K562 (cell line): Measurements from ENCODE around the gene DKC1. TPM values are rescaled to one million over a fixed set of nuclear protein-coding genes. Genes with fewer than 3 reads are reported as not detected.

Experiments used
- ATAC-seq: fragments of 200-7000 bp; cut with Tn5 transposase; 3 replicates; pipeline ENCODE4 v1.9.1; 2020; ENCODE audit warnings: moderate library complexity
- BruUV-seq: library from RNA; stranded (reverse); fragments of 400-500 nt; replicated peaks from 2 replicates; lab custom pipeline; 2021; lab: Mats Ljungman, UMichigan
- CTCF ChIA-PET: fragments of 300-600 bp; formaldehyde crosslinking; extraction: SDS; loops from one replicate; lab custom pipeline; 2021; ENCODE audit warnings: low intra/inter-chr PET ratio; lab: Yijun Ruan, JAX
- POLR2A ChIA-PET: fragments of 300-600, 350-650 bp; sonication (Branson Sonifier 250); formaldehyde crosslinking; extraction: SDS; loops from one replicate; lab custom pipeline; 2021; ENCODE audit warnings: antibody characterized with exemption, inconsistent platforms; lab: Yijun Ruan, JAX
- DNase-seq, 4 experiments: peaks; one replicate each; pipeline versions ENCODE4 v3.0.0 to v3.0.0-alpha.2; 2011 to 2018; ENCODE audit warnings: low spot score in 3 of 4, mixed read lengths in 3 of 4; ENCODE audit errors: extremely low read depth in 1 of 4
- FAIRE-seq: peaks from 2 replicates; lab custom pipeline; 2011; peaks lifted over from hg19 to GRCh38; lab: Jason Lieb, UNC
- H2AFZ ChIP-seq: 2 replicates; pipeline ENCODE4 v1.6.0; 2011; ENCODE audit warnings: low read depth, low read length, control low read depth, inconsistent platforms
- H3K27ac ChIP-seq: fragments of 200-600 bp; 3 replicates; pipeline ENCODE4 v1.8.0; 2011; ENCODE audit warnings: low read depth, mild to moderate bottlenecking, control low read depth, inconsistent platforms, low read length, moderate library complexity, mixed read lengths; ENCODE audit errors: extremely low read depth
- H3K27me3 ChIP-seq, 2 experiments: fragments of 300-600 bp in 1 of 2; 2 replicates in 1 of 2; 3 replicates in 1 of 2; pipeline versions ENCODE4 v1.6.0 to v1.8.0; 2011; ENCODE audit warnings: inconsistent platforms in 2 of 2, low read length in 2 of 2, mild to moderate bottlenecking in 1 of 2, mixed read lengths in 1 of 2, moderate library complexity in 1 of 2; ENCODE audit not compliant: control insufficient read depth in 2 of 2, insufficient read depth in 2 of 2
- H3K36me3 ChIP-seq: fragments of 300-600 bp; 3 replicates; pipeline ENCODE4 v1.8.0; 2011; ENCODE audit warnings: mild to moderate bottlenecking, low read length, inconsistent platforms; ENCODE audit not compliant: control insufficient read depth, insufficient read depth
- H3K4me1 ChIP-seq, 2 experiments: fragments of 200-600 bp in 1 of 2; replicated peaks in 1 of 2; 2 replicates in 1 of 2; 3 replicates in 1 of 2; pipeline versions ENCODE4 v1.5.1 to v1.8.0; 2011; ENCODE audit warnings: inconsistent platforms in 2 of 2, low read length in 2 of 2, mild to moderate bottlenecking in 1 of 2, mixed read lengths in 1 of 2, moderate library complexity in 1 of 2; ENCODE audit not compliant: control insufficient read depth in 2 of 2, insufficient read depth in 2 of 2
- H3K4me2 ChIP-seq: 2 replicates; pipeline ENCODE4 v1.6.1; 2011; ENCODE audit warnings: low read length, control low read depth, inconsistent platforms, mixed read lengths; ENCODE audit not compliant: insufficient read depth
- H3K4me3 ChIP-seq: fragments of 200-600 bp; sonication (generic), shearing (Covaris generic); 2 replicates; pipeline ENCODE4 v1.5.1; 2016; ENCODE audit warnings: control low read depth, inconsistent platforms
- H3K79me2 ChIP-seq: fragments of 200-600 bp; 3 replicates; pipeline ENCODE4 v1.8.0; 2011; ENCODE audit warnings: low read length, inconsistent platforms; ENCODE audit not compliant: control insufficient read depth, insufficient read depth
- H3K9ac ChIP-seq, 2 experiments: 2 replicates each; pipeline versions ENCODE4 v1.6.0 to v1.6.1; 2011; ENCODE audit warnings: low read depth in 2 of 2, low read length in 2 of 2, control low read depth in 1 of 2, inconsistent platforms in 1 of 2, mild to moderate bottlenecking in 1 of 2, mixed read lengths in 1 of 2; ENCODE audit not compliant: insufficient read depth in 1 of 2
- H3K9me1 ChIP-seq: one replicate; pipeline ENCODE4 v1.6.0; 2011; ENCODE audit warnings: inconsistent platforms, mild to moderate bottlenecking, low read length, moderate library complexity; ENCODE audit not compliant: control insufficient read depth, insufficient read depth
- H3K9me3 ChIP-seq: replicated peaks from 2 replicates; pipeline ENCODE4 v1.5.1; 2011; ENCODE audit warnings: low read depth, low read length, inconsistent platforms; ENCODE audit not compliant: control insufficient read depth, insufficient read depth
- H4K20me1 ChIP-seq: replicated peaks from 2 replicates; pipeline ENCODE4 v1.6.1; 2011; ENCODE audit warnings: low read length, inconsistent platforms, mixed read lengths; ENCODE audit not compliant: control insufficient read depth, insufficient read depth
- CTCF ChIP-seq, 3 experiments: IDR thresholded peaks in 2 of 3; conservative IDR thresholded peaks in 1 of 3; 2 replicates each; pipeline ENCODE4 v1.5.1; 2011 to 2012; ENCODE audit warnings: low read length in 3 of 3, mild to moderate bottlenecking in 3 of 3, control low read depth in 2 of 3, improper control_type of control experiment in 1 of 3, inconsistent platforms in 1 of 3, low read depth in 1 of 3, mixed read lengths in 1 of 3, moderate library complexity in 1 of 3; ENCODE audit not compliant: insufficient read depth in 2 of 3
- DPF2 ChIP-seq: fragments of 450-650 bp; IDR thresholded peaks from 2 replicates; pipeline ENCODE4 v1.6.1; 2016
- PHB2 ChIP-seq: fragments of 450-650 bp; IDR thresholded peaks from 2 replicates; pipeline ENCODE4 v1.6.1; 2017; ENCODE audit warnings: low read depth
- PRDM10 ChIP-seq: fragments of 450-650 bp; IDR thresholded peaks from 2 replicates; pipeline ENCODE4 v1.6.1; 2018; ENCODE audit not compliant: partially characterized antibody
- ZFP1 ChIP-seq: fragments of 450-650 bp; formaldehyde crosslinking; IDR thresholded peaks from 2 replicates; pipeline ENCODE4 v1.4.0; 2020; ENCODE audit warnings: mild to moderate bottlenecking, mixed read lengths
- ZMIZ1 ChIP-seq, 2 experiments: fragments of 150-350 bp in 1 of 2; IDR thresholded peaks; 2 replicates each; pipeline ENCODE4 v1.6.1; 2012 to 2016; ENCODE audit warnings: low read depth in 2 of 2, low read length in 2 of 2, mild to moderate bottlenecking in 1 of 2, moderate library complexity in 1 of 2
- ZNF511 ChIP-seq: sonication (generic); formaldehyde crosslinking; IDR thresholded peaks from 2 replicates; pipeline ENCODE4 v1.8.0; 2022; ENCODE audit warnings: mild to moderate bottlenecking, missing genetic modification reagents
- ZNF639 ChIP-seq, 2 experiments: fragments of 200-800 bp in 1 of 2; sonication (Bioruptor generic) in 1 of 2; sonication (generic) in 1 of 2; formaldehyde crosslinking in 1 of 2; IDR thresholded peaks in 1 of 2; conservative IDR thresholded peaks in 1 of 2; 2 replicates each; pipeline versions ENCODE4 v1.5.0 to v1.6.1; 2016 to 2020; ENCODE audit warnings: missing compliant biosample characterization in 1 of 2, missing genetic modification characterization in 1 of 2, missing genetic modification reagents in 1 of 2
- ZSCAN29 ChIP-seq: fragments of 450-650 bp; IDR thresholded peaks from 2 replicates; pipeline ENCODE4 v1.6.1; 2017
- WGBS: fragments of 100-300 bp; shearing (Covaris generic); methylation state at CpG from one replicate; pipeline ENCODE4 v1.1.6; 2016; ENCODE audit warnings: low coverage, mixed read lengths; ENCODE audit not compliant: insufficient coverage; ENCODE audit errors: missing lambda C conversion rate; 5-methylcytosine and 5-hydroxymethylcytosine counted together
- in situ Hi-C: fragments of 300-500 bp; cut with MboI; formaldehyde crosslinking; loops from 4 replicates; pipeline ENCODE4 v1.15.0; 2018; ENCODE audit warnings: inconsistent platforms, mixed read lengths
- intact Hi-C: fragments of 100-400 bp; cut with micrococcal nuclease; formaldehyde crosslinking; loops from 2 replicates; pipeline ENCODE4 v1.14.2; 2022
- polyA plus RNA-seq, 8 experiments: library from polyadenylated mRNA; depleted of rRNA in 4 of 8; stranded (reverse) in 5 of 8; unstranded in 3 of 8; fragments of >200 nt; fragmentation: Nextera tagmentation in 2 of 8; fragmentation: Illumina TruSeq in 1 of 8; extraction: Ambion mirVana in 2 of 8; extraction: Trizol in 1 of 8; gene quantifications; 2 replicates each; pipeline versions ENCODE4 v1.2.1 to v1.2.3, GENCODE V29; 2011 to 2014; ENCODE audit warnings: inconsistent platforms in 1 of 8, missing spikeins in 1 of 8
- total RNA-seq, 7 experiments: library from RNA; depleted of rRNA in 6 of 7; stranded (reverse); fragments of >200 nt in 6 of 7; fragmentation: Illumina TruSeq in 2 of 7; extraction: Trizol in 2 of 7; gene quantifications; 2 replicates each; pipeline versions ENCODE4 v1.2.1 to v1.2.3, GENCODE V29; 2011 to 2021; ENCODE audit warnings: low replicate concordance in 1 of 7

Gene DKC1
- total and polyA plus RNA-seq, 9 of the 15 experiments (the other 6 are each of a cell fraction or from before 2014, with no cell fraction given), result 205 to 313 (median 219) TPM

GRCh38 chrX:154749856-154750255 is 12.8 kb upstream of the DKC1 start:
- peak; percentile 55 for ATAC-seq
- peak overlapping the region; percentile 87 for H3K27ac ChIP-seq
- in situ Hi-C loops, result loop anchor here (25.0 kb wide), 1 partner anchor 163 kb away; the partner anchor contains the start of gene CTAG1A
- ChIA-PET POLR2A (interaction anchor here (0.9 to 1.2 kb wide), 2 partner anchors 9 to 13 kb away, joined by 4 to 5 read pairs; partner anchors contain the start of gene DKC1), CTCF (interaction anchor here (2.0 kb wide), 1 partner anchor 35 kb away, joined by 4 read pairs; no protein-coding TSS in a partner anchor)
- H4K20me1 ChIP-seq, result no peaks in the 10 kb centered on the region
- peak overlapping the region; percentile 94 for H3K4me2 ChIP-seq
- H3K79me2 ChIP-seq, result peaks cover 54% of the 10 kb centered on the region
- no peak overlapping the region for H2AFZ ChIP-seq
- FAIRE-seq, result peak; percentile 74
- H3K4me3 ChIP-seq, result peak overlapping the region; percentile 69
- H3K9me1 ChIP-seq, result no peaks in the 10 kb centered on the region
- H3K36me3 ChIP-seq, result no peaks in the 10 kb centered on the region
- peak overlapping the region; percentile 91 to 92 for H3K9ac ChIP-seq
- intact Hi-C loops, result loop anchor here (2.0 to 5.0 kb wide), 2 partner anchors 31 to 92 kb away; no protein-coding TSS in a partner anchor
- BruUV-seq, result no TSS peak
- H3K27me3 ChIP-seq, result no peaks in the 10 kb centered on the region
- H3K4me1 ChIP-seq, result peaks cover 20 to 29% of the 10 kb centered on the region in 2 experiments; a peak in 3 of 5 replicates
- DNase-seq, result peak in 1 of 4 experiments; percentile 44
- H3K9me3 ChIP-seq, result no peaks in the 10 kb centered on the region
- 2% methylated on average over 6 of the region's 6 CpGs for WGBS
- TF ChIP-seq DPF2, result no peak
- TF ChIP-seq ZSCAN29, result 0 out of 2 replicates have a peak, but pooled peaks have one; percentile 14
- TF ChIP-seq CTCF (IDR thresholded peaks at IDR 0.05 in 2 of 3, conservative IDR thresholded peaks at IDR 0.05 in 1 of 3; ENCODE audit: insufficient read depth in 2 of 3, low read depth in 1 of 3, low read length in 3 of 3), result peak in 1 of 3 experiments; percentile 12; a peak in 2 of 6 replicates
- TF ChIP-seq PHB2, result no peak
- no peak for TF ChIP-seq ZNF639 (CRISPR knock-in tag; conservative IDR thresholded peaks at IDR 0.05 in 1 of 2, IDR thresholded peaks at IDR 0.05 in 1 of 2)
- no peak for TF ChIP-seq ZFP1 (CRISPR knock-in tag)
- no peak for TF ChIP-seq ZMIZ1 (IDR thresholded peaks at IDR 0.05; ENCODE audit: low read depth in 2 of 2, low read length in 2 of 2)
- TF ChIP-seq ZNF511, result no peak
- TF ChIP-seq PRDM10, result peak; percentile 90
